Vagina (tissue), 2 donors: ENCODE data around the gene LTB4R.

ENCODE experiments used
- CTCF ChIP-seq, 3 experiments: fragments of 450-650 bp in 2 of 3; fragments of 200-600 bp in 1 of 3; sonication (generic) in 1 of 3; IDR thresholded peaks; one replicate each; pipeline ENCODE4 v1.5.1; 2017 to 2019; ENCODE audit warnings: antibody characterized with exemption in 3 of 3, mild to moderate bottlenecking in 2 of 3, moderate library complexity in 2 of 3
- POLR2A ChIP-seq, 2 donors: fragments of 450-650 bp; IDR thresholded peaks; one replicate each; pipeline ENCODE4 v1.6.1; 2017; ENCODE audit warnings: antibody characterized with exemption in 2 of 2, mild to moderate bottlenecking in 2 of 2, moderate library complexity in 2 of 2

- TF ChIP-seq POLR2A (IDR thresholded peaks at IDR 0.05) (no peak), CTCF (IDR thresholded peaks at IDR 0.05) (no peak)
Observed at GRCh38 chr14:24267516-24267915, 43.8 kb upstream of the LTB4R start.
